Hepatocyte (in vitro differentiated cells): ENCODE data around the gene NEDD4L. TPM values are rescaled to one million over a fixed set of nuclear protein-coding genes. Genes with fewer than 3 reads are reported as not detected.

Experiments used
- DNase-seq: peaks from one replicate; pipeline ENCODE4 v3.0.0-alpha.2; 2016; ENCODE audit warnings: low spot score
- H2AFZ ChIP-seq: fragments of 200-600 bp; sonication (generic); 2 replicates; pipeline ENCODE4 v1.6.0; 2016; ENCODE audit warnings: antibody characterized with exemption, mild to moderate bottlenecking
- H3K27ac ChIP-seq: fragments of 200-600 bp; sonication (generic); 2 replicates; pipeline ENCODE4 v1.5.1; 2016; ENCODE audit warnings: mild to moderate bottlenecking
- H3K27me3 ChIP-seq: fragments of 200-600 bp; sonication (generic); 2 replicates; pipeline ENCODE4 v1.6.1; 2016
- H3K36me3 ChIP-seq: fragments of 200-600 bp; sonication (generic); replicated peaks from 2 replicates; pipeline ENCODE4 v1.5.1; 2016; ENCODE audit warnings: low read depth; ENCODE audit not compliant: insufficient read depth
- H3K4me1 ChIP-seq: fragments of 200-600 bp; sonication (generic); 2 replicates; pipeline ENCODE4 v1.5.1; 2016; ENCODE audit warnings: mild to moderate bottlenecking, moderate library complexity; ENCODE audit not compliant: insufficient read depth
- H3K4me2 ChIP-seq: fragments of 200-600 bp; sonication (generic); 2 replicates; pipeline ENCODE4 v1.6.0; 2016
- H3K4me3 ChIP-seq: fragments of 200-600 bp; sonication (generic); 2 replicates; pipeline ENCODE4 v1.5.1; 2016; ENCODE audit warnings: mild to moderate bottlenecking
- H3K79me2 ChIP-seq: fragments of 200-600 bp; sonication (generic); 2 replicates; pipeline ENCODE4 v1.6.0; 2017; ENCODE audit warnings: mild to moderate bottlenecking
- H3K9me2 ChIP-seq: fragments of 200-600 bp; sonication (generic); replicated peaks from 2 replicates; pipeline ENCODE4 v1.6.0; 2017; ENCODE audit warnings: mild to moderate bottlenecking; ENCODE audit not compliant: insufficient read depth
- H3K9me3 ChIP-seq: fragments of 200-600 bp; sonication (generic); 2 replicates; pipeline ENCODE4 v1.5.1; 2016; ENCODE audit warnings: low read depth, mild to moderate bottlenecking
- H4K20me1 ChIP-seq: fragments of 200-600 bp; sonication (generic); 2 replicates; pipeline ENCODE4 v1.6.0; 2016; ENCODE audit warnings: mild to moderate bottlenecking; ENCODE audit not compliant: insufficient read depth, poor library complexity, severe bottlenecking
- EZH2 ChIP-seq: fragments of 200-600 bp; sonication (generic); IDR thresholded peaks from 2 replicates; pipeline ENCODE4 v1.6.1; 2016; ENCODE audit warnings: antibody characterized with exemption, mild to moderate bottlenecking, borderline replicate concordance
- EZH2phosphoT487 ChIP-seq: fragments of 200-600 bp; sonication (generic); IDR thresholded peaks from one replicate; pipeline ENCODE4 v1.6.1; 2018; ENCODE audit warnings: antibody characterized with exemption, mild to moderate bottlenecking, low read depth, moderate library complexity; ENCODE audit not compliant: unreplicated experiment, severe bottlenecking
- WGBS: methylation state at CpG from one replicate; pipeline ENCODE4 v1.1.6; 2016; ENCODE audit warnings: low lambda C conversion rate; ENCODE audit errors: missing lambda C conversion rate; 5-methylcytosine and 5-hydroxymethylcytosine counted together
- polyA plus RNA-seq: library from polyadenylated mRNA; unstranded; fragments of >200 nt; fragmentation: Nextera tagmentation; extraction: Ambion mirVana; gene quantifications from 2 replicates; pipeline ENCODE4 v1.2.1, GENCODE V29; 2016
- total RNA-seq: library from RNA; depleted of rRNA; stranded (reverse); fragments of >200 nt; gene quantifications from 2 replicates; pipeline ENCODE4 v1.2.3, GENCODE V29; 2014
- TF ChIP-seq, protein P1 (sequence below): fragments of 200-600 bp; sonication (generic); IDR thresholded peaks from 2 replicates; pipeline ENCODE4 v1.5.1; 2016; ENCODE audit warnings: antibody characterized with exemption, mild to moderate bottlenecking; ENCODE audit not compliant: poor library complexity

Gene NEDD4L
- total and polyA plus RNA-seq, 2 experiments from 2014 or later, result 104 to 140 TPM

DNA sequence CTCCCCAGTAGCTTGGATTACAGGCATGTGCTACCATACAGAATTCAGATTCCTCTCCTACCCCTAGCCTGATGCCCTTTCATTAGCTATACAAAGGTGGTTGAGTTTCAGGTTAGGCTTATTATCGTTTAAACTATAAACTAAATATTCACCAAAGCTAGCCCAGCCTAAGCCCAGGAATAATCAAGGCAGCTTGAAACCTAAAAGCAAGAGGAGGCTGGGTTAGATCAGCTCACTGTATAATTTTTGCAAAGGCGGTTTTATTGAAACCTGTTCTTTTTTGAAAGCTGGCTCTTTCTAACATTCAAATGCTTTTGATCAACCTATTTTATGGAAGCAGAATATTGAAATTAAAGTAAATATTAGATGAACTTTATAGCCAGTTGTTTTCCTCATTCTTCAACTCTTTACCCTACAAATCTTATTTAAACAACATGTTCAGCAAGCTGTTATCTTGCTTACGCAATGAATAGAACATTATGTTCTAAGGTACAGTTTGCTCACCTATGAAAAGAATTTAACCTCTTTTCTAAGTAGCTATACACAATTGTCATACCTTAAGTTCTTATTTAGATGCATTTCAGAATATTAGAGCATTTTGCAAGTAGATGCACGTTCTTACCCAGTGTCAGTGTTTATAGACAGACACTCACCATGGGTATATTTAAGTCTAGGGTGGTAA lies 241.6 kb downstream of the NEDD4L start:
- TF ChIP-seq, protein P1, sequence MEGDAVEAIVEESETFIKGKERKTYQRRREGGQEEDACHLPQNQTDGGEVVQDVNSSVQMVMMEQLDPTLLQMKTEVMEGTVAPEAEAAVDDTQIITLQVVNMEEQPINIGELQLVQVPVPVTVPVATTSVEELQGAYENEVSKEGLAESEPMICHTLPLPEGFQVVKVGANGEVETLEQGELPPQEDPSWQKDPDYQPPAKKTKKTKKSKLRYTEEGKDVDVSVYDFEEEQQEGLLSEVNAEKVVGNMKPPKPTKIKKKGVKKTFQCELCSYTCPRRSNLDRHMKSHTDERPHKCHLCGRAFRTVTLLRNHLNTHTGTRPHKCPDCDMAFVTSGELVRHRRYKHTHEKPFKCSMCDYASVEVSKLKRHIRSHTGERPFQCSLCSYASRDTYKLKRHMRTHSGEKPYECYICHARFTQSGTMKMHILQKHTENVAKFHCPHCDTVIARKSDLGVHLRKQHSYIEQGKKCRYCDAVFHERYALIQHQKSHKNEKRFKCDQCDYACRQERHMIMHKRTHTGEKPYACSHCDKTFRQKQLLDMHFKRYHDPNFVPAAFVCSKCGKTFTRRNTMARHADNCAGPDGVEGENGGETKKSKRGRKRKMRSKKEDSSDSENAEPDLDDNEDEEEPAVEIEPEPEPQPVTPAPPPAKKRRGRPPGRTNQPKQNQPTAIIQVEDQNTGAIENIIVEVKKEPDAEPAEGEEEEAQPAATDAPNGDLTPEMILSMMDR, result no peak
- no peak for TF ChIP-seq EZH2phosphoT487
- TF ChIP-seq EZH2, result no peak
- Histone ChIP-seq H3K79me2 (peaks cover 60% of the 10 kb centered on the region), H3K36me3 (no peaks in the 10 kb centered on the region), H3K4me1 (peaks cover 63% of the 10 kb centered on the region), H3K4me2 (peak overlapping the region; percentile 63), H2AFZ (no peak overlapping the region), H3K27ac (peak overlapping the region; percentile 96), H3K27me3 (no peaks in the 10 kb centered on the region), H3K9me3 (no peaks in the 10 kb centered on the region), H4K20me1 (no peaks in the 10 kb centered on the region), H3K9me2 (no peaks in the 10 kb centered on the region), H3K4me3 (no peak overlapping the region)
- DNase-seq, result no peak
- 57% methylated on average over 4 of the region's 4 CpGs for WGBS

DNA sequence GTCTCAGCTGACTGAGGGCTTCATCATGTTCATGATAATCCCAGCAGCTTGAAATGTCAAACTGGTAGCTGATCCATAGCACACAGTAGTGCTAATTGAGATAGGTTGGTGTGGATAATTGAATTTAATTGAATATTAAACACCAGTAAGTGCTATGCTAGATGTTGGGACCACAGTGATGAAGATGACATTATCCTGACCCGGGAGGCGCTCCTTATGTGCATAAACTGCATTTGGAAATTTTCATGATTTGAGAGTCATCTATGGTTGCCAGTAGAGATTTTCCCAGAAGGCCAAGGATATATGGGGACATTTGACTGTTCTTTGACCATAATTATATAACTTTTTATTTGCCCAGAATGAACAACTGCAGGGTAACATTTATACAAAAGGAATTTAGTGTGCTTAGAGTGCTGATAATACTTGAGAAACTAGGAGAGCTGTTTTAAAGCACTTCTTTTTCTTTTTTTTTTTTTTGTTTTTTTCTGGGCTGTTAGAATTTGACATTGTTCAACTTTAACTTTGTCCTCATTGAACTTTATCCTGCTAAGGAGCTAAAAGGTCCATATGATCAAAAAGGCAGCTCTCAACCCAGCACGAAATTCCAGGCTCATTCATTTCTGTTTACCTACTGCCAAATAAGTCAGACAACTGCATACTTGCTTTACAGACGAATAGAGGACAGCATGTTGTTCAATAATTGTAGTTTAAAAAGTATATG lies 242.8 kb downstream of the NEDD4L start:
- Histone ChIP-seq H3K79me2 (peaks cover 59% of the 10 kb centered on the region), H4K20me1 (no peaks in the 10 kb centered on the region), H3K9me3 (no peaks in the 10 kb centered on the region), H3K4me1 (peaks cover 63% of the 10 kb centered on the region), H3K4me3 (peak overlapping the region; percentile 1), H3K27ac (peak overlapping the region; percentile 96), H2AFZ (no peak overlapping the region), H3K36me3 (no peaks in the 10 kb centered on the region), H3K27me3 (no peaks in the 10 kb centered on the region), H3K4me2 (peak overlapping the region; percentile 63), H3K9me2 (no peaks in the 10 kb centered on the region)
- DNase-seq, result no peak
- WGBS, result 74% methylated on average over 4 of the region's 4 CpGs
- TF ChIP-seq EZH2, result no peak
- TF ChIP-seq, protein P1, result no peak
- TF ChIP-seq EZH2phosphoT487, result no peak

DNA sequence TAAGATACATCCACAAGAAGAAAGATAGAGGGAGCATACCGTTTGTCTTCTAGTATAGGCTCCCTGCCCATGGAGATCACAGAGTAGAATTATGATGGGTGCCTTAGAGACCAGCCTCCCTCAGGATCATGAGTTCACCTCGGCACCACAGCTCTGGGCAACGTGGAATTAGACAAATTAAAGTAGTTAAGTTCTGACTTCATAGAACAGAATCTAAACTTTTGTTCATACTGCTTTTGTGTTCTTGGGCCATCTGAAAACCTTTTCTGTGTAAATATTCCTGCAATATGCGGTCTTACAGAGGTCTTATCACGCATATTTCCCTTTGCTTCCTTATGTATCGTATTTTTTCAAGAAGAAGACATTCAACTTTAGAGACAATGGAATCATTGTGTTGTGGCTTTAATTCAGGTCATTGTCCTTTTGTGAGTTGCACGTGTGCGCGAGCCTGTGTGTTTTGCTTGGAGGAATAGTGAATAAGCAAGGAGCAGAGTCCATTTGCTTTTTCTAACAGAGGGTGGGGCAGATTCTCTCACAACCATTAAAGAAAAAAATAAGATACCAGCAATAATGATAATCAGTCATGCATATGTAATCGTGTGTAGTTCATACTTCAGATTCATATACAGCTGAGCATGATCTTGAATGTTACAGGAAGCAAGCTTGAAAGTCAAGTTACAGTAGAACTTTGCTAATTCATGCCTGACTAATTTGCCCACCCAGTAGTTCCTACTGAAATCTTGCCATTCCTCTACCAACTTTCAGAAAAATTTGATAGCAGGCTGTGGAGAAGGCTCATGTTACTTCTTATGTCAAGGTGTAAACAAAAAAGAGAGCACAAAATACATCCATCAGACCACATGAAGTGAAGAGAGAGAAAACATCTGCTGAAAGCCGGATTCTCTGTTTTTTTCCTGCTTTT lies 243.6 kb downstream of the NEDD4L start:
- TF ChIP-seq EZH2 (no peak), EZH2phosphoT487 (no peak)
- TF ChIP-seq, protein P1, result no peak
- Histone ChIP-seq H3K9me2 (no peaks in the 10 kb centered on the region), H2AFZ (no peak overlapping the region), H3K4me2 (peak overlapping the region; percentile 63), H3K9me3 (no peaks in the 10 kb centered on the region), H3K4me3 (no peak overlapping the region), H3K36me3 (no peaks in the 10 kb centered on the region), H3K4me1 (peaks cover 63% of the 10 kb centered on the region), H3K27ac (peak overlapping the region; percentile 96), H4K20me1 (no peaks in the 10 kb centered on the region), H3K79me2 (peaks cover 57% of the 10 kb centered on the region), H3K27me3 (no peaks in the 10 kb centered on the region)
- DNase-seq, result peak; percentile 64
- 53% methylated on average over 11 of the region's 11 CpGs for WGBS
